Hippocampal formation (tissue), 2 donors: ENCODE data around the gene PRKCE.

ENCODE experiments used
- DNase-seq, 2 donors: peaks; one replicate each; lab custom pipeline; 2025; lab: John Stamatoyannopoulos, UW

PRKCE gene

GRCh38 chr2:45780541-45781463 lies 129.3 kb downstream of the PRKCE start:
- DNase-seq, result no peak

- DNase-seq, result no peak
Measured at GRCh38 chr2:45781464-45781811, 130.0 kb downstream of the PRKCE start.

- DNase-seq, result no peak
Measured at GRCh38 chr2:45782436-45782835, 131.0 kb downstream of the PRKCE start.

GRCh38 chr2:45782986-45783385 lies 131.5 kb downstream of the PRKCE start:
- peak in 1 of 2 donors; percentile 32 for DNase-seq

GRCh38 chr2:45786030-45786835 lies 134.8 kb downstream of the PRKCE start:
- no peak for DNase-seq

GRCh38 chr2:45786836-45787357 lies 135.4 kb downstream of the PRKCE start:
- no peak for DNase-seq

DNA sequence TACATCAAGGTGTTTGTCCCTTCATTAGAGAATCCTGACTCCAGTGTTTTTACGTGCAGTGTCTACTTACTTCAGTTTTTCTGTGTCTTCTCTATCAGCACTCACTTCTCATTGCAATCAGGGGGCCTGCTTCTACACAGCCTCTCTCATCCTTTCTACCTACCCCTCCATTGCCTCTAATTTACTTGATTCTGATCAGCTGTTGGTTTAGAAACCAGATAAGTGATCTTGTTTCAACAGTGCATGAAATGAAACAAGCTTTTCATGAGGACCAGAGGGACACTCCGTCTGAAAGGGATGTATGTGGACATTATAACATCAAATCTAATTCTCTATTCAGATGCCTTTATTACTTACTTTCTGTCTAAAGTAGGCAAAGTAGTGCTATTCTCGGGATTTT lies 136.9 kb downstream of the PRKCE start:
- DNase-seq, result no peak

DNA sequence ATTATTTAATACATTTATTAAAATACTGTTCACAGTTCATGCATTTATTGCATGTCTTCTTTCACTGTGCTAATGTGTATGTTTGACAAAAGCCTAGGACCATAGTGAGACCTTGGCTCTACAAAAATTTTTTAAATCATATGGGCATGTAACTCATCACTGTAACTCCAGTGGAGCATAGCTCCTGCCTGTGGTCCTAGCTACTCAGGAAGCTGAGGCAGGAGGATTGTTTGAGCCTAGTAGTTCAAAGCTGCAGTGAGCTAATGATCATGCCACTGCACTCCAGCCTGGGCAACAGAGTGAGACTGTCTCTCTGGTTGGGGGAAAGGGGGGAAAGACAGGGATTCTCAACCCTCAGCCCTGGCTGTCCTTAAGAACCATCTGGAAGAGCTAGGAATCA lies 137.8 kb downstream of the PRKCE start:
- DNase-seq, result no peak

DNA sequence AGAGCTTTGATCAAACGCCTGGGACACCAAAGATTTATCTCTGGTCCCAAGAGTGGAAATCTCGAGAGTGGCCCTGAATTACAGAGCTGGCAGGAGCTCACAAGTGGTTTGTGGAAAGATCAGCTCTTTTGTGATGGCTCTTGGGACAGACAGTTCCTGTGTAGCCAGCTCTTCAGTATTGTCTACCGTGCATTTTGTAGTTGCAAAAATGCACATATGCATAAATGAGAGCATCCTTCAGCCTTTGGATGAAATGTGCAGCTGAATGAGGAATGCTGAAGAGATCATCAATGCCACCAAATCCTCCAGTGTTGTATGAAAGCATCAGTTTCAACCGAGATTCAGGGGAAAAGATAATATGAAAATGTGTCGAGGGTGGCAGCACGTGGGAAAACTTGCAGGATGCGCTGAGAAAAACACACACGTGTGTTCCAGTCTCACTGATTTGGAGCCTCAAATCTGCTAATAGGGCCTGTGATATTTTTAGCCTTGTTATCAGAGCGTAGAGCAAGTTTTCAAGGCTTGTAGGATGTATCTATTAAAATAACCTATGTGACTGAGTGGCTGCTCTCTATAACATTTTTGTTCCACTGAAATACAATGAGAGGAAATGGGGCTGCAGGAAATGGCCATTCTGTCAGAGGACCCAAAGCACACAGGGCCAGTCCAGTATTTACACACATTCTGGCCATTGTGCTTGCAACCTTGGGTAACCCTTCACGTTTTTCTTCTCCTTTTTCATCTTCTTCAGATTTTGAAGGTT lies 138.7 kb downstream of the PRKCE start:
- DNase-seq, result no peak

DNA sequence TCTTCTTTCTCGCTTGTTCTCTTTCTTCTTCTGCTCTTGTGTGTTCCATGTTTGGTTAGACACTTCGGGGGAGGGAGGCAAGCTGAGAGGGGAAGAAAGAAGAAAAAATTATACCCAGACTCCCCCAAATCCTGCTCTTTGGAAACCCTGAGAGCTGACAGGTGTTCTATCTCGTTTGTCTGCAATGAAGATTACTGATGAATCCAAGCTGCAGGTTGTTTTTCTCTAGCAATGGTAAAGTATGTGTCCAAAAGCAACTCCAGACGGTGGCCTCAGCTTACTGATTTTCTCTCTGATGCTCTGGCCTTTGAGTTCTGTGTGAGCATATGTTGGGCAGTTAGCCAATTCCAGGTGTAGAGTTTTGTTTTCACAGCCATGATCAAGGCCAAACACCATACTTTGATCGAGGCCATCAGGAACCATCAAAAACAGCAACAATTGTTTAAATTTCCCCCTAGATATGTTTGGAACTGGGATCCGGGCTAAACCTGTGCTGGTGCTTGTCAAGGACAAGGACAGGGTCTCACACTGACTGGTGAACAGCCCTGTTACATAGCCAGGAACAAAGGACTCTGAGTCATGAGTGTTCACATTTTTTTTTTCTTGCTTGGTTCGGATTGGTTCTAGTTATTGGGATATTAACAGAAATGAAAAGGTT lies 142.0 kb downstream of the PRKCE start:
- DNase-seq, result no peak

DNA sequence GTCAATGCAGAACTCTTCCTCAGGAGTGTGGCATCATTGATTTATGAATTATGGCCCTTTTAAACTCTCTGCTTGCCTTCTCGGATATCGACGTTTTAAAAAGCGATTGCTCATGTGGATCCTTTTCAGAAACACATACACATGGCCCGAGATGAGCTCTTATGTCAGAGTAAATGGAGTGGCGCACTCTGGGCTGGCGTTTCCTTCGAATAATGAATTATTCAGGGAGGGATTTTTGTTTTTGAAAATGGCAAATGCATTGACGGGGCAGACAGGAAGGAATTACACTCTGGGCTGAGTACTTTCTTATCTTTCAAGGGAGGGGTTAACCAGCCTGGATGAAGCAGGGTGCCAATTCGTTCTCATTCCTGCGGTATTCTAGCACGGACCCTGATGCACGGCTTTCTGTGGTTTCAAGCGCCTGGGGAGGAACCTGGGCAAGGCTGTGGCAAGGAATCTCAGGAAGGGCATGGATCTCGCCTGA lies 142.7 kb downstream of the PRKCE start:
- DNase-seq, result no peak

- DNase-seq, result no peak
Measured at GRCh38 chr2:45796500-45796899, 145.0 kb downstream of the PRKCE start.

DNA sequence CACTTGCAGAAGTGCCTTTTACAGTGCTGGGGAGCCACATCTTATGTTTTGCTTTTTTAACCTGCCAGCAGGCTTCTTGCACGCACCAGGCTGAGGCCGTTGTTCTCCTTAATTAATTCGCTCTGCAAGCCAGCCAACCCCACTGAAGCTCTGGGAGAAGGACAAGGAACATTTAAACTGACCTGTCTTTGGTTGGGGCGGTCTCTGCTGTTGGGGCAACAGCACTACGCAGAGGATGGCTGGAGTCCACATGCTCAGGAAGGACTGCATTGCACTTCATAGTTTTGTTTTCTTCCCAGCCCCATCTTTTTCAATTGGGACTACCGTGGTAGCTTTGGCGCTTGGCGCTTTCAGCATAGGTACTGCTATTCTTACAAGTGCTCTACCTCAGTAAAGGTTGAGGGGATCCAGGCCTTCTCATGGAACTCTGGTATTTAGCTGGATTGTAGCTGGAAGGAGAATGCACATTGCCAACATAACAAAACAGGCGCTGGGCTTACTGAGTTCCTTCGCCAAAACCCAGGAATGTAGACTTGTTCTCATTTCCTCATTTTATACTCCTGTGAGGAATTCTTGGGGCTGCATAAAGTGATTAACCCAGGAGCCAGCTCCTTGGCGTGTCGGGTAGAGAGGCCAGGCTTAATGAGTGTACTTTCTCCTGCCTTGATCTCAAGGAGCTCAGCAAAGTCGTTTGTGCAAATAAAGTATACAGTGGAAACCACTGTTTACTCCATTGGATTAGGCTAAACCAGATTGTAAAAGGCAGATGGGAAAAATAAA lies 146.2 kb downstream of the PRKCE start:
- no peak for DNase-seq

GRCh38 chr2:45799679-45800381 lies 148.4 kb downstream of the PRKCE start:
- no peak for DNase-seq

DNA sequence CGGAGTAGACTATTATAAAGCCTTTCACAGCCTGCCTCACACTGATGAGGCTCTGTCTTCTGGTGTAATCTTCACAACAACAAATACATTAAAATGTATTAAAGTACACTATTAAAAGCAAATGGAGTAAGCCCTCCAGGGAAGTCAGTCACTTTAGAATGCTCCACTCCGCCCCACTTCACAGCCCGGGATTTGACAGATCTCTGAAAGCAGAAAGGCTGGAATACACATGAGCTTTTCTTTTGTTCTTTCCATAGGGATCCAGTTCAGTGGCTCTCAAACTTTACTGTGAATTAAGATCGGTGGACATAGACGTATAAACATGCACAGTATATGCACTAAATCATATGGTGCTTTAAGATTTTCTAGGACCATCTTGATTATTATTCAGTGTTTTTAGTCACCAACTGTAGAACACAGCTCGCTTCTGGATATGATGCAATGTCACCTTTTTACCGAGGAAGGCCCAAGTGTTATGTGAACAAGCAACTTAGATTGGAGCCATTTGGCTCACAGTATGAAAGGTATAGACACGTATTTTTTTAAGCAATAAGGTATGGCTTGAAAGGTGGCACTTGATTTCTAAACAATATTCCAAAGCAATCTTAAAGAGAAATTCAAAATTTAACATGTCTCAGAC lies 151.1 kb downstream of the PRKCE start:
- no peak for DNase-seq

DNA sequence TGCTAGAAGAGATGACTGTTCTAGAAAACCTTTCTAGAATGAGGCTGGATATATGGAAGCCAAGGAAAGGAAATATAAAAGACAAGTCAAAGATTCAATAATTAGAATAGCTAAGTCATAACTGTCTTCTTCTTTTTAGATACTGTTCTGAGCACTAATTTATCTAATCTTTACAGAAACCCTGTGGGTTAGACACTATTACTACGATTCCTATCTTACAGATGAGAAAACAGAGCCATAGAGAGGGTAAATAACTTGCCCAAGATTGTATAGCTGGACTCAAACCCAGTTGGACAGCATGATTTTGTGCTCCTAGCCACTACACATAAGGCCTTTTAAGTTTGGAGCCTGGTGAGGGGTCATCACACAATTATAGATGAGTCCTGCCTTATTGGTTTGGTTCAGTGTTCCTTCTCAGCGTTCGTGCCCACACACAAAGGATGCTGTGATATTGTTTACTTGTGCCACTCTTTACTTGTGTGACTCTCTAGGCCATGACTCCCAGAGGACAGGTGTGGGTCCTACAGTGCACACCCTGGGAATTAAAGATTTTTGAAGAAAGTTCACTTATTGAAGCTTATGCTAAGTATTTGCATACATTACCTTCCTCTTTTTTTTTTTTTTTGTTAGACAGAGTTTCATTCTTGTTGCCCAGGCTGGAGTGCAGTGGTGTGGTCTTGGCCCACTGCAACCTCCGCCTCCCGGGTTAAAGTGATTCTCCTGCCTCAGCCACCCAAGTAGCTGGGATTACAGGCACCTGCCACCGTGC lies 153.7 kb downstream of the PRKCE start:
- no peak for DNase-seq

- no peak for DNase-seq
Measured at GRCh38 chr2:45806563-45807358, 155.3 kb downstream of the PRKCE start.

GRCh38 chr2:45808294-45808800 lies 156.9 kb downstream of the PRKCE start:
- no peak for DNase-seq
